CD4-positive, alpha-beta T cell treated with Interleukin-4 for 4 hours (primary cell): ENCODE data around the gene GREB1.

Experiments used
- DNase-seq: peaks from one replicate; pipeline ENCODE4 v3.0.0-alpha.2; 2020

The GREB1 gene

GRCh38 chr2:11613297-11613696, 79.5 kb downstream of the GREB1 start:
- DNase-seq = no peak

DNA sequence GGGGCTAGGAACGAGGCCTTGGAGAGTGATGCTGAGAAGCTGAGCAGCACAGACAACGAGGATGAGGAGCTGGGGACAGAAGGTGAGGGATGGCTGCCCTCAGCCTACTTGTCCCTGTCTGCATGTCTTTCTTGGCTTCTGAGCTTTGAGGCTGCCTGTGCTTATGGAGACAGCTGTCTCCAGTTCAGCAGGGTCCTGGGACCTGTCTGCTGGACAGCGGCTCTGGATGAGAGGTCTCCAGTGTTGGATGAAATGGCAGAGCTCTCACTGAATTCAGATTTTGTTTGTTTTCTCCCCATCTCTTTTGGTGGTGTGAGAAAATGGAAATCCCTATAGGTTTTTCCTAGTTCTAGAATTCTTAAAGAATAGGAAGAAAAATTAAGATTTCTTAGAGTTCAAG, 81.4 kb downstream of the GREB1 start:
- DNase-seq = no peak

DNA sequence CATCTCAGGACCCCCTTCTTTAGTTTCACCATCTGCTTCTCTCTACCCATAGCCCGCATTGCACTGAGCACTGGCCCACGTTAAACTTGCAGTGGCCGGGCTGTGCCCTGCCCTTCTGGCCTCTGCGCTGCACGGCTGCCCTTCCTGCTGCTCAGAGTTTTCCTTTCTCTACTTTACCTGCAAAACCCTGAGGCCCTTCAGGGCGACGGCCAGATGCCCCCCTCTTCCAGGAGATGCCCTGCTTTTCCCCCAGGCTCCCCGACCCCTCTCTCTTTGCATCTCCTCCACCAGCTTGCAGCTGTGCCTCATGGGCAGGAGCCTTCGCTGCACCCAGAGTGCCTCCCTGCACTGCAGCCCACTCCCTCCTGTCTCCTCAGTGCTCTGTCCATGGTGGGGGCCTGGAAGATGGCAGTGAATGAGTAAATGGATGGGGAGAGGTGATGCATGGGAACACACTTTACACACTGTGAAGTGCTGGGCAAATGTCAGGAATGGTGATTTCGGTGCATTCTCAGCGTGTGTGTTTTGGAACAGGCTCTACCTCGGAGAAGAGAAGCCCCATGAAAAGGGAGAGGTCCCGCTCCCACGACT, 82.3 kb downstream of the GREB1 start:
- DNase-seq = no peak

DNA sequence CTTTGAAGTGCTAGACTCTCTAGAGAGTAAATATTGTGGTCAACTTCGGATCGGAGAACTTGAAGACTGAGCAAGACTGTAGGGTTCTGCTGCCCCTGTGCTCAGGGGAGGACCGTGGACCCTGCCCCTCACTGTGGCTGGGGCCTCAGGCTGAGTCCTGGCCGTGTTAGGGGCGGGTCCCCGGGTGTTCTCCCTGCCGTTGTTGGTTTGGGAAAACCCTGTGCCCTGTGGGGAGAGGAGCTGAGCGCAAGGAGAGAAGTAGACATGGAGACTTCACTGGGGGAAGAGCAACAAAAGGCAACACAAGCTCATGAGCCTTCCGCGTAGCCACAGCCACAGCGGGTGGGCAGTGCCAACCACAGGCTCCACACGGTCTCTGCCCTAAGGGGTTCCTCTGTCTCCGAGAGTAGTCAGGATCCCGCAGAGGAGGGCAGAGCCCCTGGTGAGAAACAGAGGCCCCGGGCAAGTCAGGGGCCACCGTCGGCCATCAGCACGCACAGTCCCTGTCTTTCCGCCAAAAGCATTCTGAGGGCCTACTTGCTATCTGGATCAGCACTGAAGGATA, 83.1 kb downstream of the GREB1 start:
- no peak for DNase-seq

DNA sequence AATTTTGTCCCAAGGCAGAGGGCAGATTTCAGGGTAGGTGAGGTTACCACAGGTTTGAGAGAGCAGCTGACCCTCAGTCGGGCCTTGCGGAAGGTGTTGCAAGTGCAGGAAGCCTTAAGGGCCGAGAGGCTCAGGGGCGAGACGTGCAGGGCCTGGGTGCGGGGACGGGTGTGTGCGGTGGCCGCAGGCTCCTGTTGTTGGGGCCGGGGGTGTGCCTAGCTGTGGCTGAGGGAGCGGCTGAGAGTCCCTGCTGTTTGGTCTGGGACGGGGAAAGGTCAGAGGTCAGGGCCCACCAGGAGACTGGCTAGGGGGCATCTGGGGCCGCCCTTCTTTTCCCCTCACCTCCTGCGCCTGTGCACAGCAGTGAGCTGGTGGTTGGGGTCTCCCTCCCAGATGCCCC, 83.7 kb downstream of the GREB1 start:
- DNase-seq = no peak

DNA sequence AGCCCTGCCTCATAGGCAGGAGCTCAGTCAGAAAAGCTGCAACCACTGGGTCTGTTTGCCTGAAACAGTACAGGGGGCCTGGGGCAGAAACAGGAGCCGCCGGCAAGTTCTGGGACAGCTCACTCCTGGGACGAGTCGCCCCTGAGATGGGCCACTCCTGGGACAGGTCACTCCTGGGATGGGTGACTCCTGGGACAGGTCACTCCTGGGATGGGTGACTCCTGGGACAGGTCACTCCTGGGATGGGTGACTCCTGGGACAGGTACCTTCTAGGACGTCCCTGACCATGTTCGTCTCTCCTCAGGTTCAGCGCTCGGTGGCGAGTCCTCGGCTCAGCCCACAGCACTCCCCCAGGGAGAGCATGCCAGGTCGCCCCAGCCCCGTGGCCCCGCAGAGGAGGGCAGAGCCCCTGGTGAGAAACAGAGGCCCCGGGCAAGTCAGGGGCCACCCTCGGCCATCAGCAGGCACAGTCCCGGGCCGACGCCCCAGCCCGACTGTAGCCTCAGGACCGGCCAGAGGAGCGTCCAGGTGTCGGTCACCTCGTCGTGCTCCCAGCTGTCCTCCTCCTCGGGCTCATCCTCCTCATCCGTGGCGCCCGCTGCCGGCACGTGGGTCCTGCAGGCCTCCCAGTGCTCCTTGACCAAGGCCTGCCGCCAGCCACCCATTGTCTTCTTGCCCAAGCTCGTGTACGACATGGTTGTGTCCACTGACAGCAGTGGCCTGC, 84.3 kb downstream of the GREB1 start:
- no peak for DNase-seq

DNA sequence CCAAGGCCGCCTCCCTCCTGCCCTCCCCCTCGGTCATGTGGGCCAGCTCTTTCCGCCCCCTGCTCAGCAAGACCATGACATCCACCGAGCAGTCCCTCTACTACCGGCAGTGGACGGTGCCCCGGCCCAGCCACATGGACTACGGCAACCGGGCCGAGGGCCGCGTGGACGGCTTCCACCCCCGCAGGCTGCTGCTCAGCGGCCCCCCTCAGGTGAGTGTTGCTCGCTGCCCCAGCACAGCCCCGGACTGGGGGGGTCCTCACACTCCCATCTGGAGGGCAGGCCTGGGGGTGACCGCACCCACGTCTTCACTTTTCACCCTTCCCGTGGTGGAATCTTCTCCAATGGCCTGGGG, 84.8 kb downstream of the GREB1 start:
- DNase-seq = no peak

DNA sequence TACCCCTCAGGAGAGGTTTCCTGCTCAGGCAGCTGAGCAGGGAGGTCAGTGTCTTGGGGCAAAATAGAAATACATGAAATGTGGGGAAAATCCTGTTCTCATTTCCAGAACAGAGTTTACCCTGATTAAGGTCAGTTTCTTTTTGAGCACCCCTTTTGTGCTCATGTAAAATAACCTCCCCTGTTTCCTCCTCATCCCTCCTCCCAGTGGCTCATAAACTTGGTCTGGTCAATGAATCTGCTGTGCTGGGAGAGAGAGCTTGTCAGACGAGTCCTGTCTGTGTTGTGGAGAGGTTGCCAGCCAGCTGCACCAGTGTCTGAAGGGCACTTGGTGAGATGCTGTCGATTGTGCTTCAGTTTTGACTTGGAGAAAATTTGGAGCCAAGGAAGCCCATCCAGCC, 87.6 kb downstream of the GREB1 start:
- DNase-seq = no peak

DNA sequence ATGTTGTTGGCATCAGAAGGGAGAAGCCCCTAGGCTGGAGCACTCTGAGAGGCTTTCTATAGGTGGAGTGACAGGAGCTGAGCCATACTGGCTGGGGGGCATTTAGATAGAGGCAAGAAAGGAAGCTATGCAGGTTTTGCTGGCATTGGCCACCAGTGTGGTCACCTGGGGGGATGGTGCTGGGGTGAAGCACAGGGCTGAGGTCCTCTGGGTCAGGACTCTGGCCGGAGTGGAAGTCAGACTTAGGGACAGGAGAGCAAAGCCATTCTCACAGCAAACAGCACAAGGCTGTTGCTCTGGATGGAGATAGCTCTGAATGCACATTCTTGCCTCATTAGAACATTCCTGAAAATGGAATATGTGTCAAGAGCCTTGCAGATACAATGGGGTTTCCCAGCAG, 88.8 kb downstream of the GREB1 start:
- no peak for DNase-seq

DNA sequence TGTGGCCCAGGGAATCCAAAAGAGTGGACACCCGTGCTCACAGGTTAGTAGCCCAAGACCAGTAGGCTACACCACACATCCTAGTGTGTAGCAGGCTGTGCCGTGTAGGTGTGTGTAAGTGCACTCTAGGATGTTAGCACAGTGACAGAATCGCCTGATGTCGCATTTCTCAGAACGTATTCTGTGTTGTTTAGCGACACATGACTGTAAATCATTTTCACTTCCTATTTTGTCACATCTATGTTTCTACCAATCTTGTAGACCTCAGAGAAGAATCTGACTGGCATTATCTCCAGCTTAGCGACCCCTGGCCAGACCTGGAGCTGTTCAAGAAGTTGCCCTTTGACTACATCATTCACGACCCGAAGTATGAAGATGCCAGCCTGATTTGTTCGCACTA, 91.0 kb downstream of the GREB1 start:
- no peak for DNase-seq

- DNase-seq = no peak
These were observed 91.8 kb downstream of the GREB1 start for GRCh38 chr2:11625671-11626070.

DNA sequence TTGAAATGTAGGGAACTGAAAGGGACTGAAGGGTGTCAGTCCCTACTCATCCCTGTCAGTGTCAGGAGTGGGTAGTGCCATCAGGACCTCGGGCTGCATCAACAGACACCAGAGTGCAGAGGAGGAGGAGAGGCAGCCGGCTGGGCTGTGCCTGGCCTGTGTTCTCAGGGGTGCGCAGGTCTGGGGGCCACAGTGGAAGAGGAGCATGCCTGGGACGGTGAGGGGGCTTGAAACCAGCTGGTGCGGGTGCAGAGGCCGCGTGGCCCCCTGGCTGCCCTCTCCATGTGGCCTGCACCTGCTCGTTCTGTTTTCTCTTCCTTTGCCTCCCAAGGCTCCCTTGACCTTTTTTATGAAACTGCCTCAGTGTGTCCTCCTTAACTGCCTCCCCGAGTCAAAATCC, 94.8 kb downstream of the GREB1 start:
- no peak for DNase-seq

GRCh38 chr2:11629215-11629614, 95.4 kb downstream of the GREB1 start:
- no peak for DNase-seq

DNA sequence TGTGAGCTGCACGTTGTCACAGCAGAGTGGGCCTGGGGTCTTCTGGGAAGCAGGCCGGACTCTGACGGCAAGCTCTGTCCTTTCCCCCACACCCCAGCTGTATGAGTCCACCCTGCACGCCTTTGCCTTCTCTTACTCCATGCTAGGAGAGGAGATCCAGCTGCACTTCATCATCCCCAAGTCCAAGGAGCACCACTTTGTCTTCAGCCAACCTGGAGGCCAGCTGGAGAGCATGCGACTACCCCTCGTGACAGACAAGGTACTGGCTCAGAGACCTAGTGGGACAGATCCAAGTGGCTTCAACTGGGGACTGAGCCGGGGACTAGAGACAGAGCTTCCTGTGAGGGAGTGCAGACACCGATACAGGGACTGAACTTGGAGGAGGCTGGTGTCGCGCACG, 96.0 kb downstream of the GREB1 start:
- DNase-seq = no peak

GRCh38 chr2:11630855-11631254, 97.0 kb downstream of the GREB1 start:
- no peak for DNase-seq

DNA sequence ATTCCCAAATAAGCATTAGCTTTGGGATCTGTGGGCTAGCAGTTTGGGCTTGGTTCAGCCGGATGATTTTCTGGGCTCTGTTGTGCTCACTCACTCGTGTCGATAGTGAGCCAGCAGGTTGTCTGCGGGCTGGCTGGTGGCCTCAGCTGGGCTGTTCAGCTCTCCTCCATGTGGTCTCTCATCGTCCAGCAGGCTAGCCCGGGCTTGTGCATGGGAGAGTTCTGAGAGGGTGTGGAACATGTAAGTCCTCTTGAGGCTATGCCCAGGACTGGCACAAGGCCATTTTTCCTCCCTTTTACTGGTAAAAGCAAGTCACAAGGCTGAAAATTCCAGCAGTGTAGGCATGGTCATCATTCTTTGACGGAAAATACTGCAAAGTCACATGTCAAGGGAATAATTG, 97.6 kb downstream of the GREB1 start:
- DNase-seq = no peak

GRCh38 chr2:11633923-11634478, 100.2 kb downstream of the GREB1 start:
- DNase-seq = no peak

DNA sequence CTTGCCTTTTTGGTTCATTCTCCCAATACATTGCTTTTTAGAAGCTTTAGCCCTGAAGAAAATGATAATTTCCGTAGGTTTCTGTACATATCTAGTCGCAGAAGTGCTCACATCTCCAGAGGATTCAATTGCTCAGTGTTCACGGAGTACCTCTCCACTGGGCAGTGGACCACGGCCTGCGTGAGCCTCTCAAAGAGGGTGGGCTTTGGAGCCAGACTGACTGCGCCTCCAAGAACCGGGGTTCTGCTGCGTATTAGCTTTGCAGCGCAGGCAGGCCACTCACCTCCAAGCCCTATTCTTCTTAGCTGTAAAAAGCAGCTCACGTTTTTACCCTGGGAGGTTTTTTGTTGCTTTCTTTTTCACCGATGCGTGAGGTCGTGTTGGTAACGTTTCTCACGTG, 100.7 kb downstream of the GREB1 start:
- no peak for DNase-seq

- no peak for DNase-seq
These were observed 101.3 kb downstream of the GREB1 start for GRCh38 chr2:11635141-11635540.

DNA sequence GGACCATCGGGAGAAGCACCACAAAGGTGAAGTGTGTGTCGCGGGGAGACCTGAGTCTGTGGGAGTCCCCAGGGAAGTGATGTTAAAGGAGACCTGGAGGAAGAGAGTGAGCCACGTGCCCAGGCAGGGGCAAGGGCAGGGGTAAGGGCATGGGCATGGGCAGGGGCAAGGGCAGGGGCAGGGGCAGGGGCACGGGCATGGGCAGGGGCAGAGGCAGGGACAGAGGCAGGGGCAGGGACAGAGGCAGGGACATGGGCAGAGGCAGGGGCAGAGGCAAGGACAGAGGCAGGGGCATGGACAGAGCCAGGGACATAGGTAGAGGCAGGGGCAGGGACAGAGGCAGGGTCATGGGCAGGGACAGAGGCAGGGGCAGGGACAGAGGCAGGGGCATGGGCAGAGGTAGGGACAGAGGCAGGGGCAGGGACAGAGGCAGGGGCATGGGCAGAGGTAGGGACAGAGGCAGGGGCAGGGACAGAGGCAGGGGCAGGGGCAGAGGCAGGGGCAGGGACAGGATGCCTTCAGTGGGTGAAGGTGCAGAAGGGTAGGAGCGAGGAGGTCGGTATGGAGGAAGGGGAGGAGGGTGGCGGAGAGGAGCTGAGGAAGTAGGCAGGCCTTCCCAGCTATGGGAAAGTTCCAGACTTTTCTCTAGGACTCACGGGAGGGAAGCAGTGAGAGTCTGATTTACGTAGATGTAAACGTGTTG, 102.9 kb downstream of the GREB1 start:
- no peak for DNase-seq

- no peak for DNase-seq
These were observed 103.7 kb downstream of the GREB1 start for GRCh38 chr2:11637546-11637945.

DNA sequence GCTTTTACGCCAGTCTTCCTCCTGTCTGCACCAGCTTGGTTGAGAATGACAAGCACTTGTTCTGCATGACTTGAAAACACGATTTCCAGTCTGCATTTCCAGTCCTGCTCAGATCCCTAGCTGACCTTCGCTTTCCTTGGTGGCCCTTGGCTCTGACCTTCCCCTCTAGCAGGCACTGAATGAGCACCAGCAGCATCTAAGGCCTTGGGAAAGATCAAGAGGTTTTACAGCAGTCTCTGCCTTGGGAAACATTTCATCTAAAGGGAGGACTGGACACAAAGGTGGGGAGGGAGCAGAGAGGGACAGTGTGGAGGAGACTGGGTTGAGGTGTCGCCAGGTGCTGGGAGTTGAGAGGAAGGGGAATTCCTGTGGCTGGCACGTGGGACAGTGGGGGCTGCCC, 105.7 kb downstream of the GREB1 start:
- no peak for DNase-seq

- DNase-seq = no peak
These were observed 106.3 kb downstream of the GREB1 start for GRCh38 chr2:11640132-11640531.

GRCh38 chr2:11642972-11643371, 109.1 kb downstream of the GREB1 start:
- DNase-seq = no peak
